Measurements from ENCODE around the gene KDM4B.

- TF ChIP-seq CTCF (IDR thresholded peaks at IDR 0.05; ENCODE audit: low read depth, low read length, missing input control) (no peak), HNF4A (conservative IDR thresholded peaks at IDR 0.05) (no peak), RXRA (IDR thresholded peaks at IDR 0.05) (no peak), REST (IDR thresholded peaks at IDR 0.05) (no peak), GABPA (IDR thresholded peaks at IDR 0.05 in 1 of 2, conservative IDR thresholded peaks at IDR 0.05 in 1 of 2) (no peak), JUND (IDR thresholded peaks at IDR 0.05) (no peak), TAF1 (conservative IDR thresholded peaks at IDR 0.05) (no peak), ATF3 (IDR thresholded peaks at IDR 0.05) (no peak), RAD21 (IDR thresholded peaks at IDR 0.05) (no peak), NR2F2 (IDR thresholded peaks at IDR 0.05) (no peak)
Measured at GRCh38 chr19:5143471-5144411, 174.8 kb downstream of the KDM4B start.
